Mucosa of stomach (tissue), 1 donor: ENCODE data around the gene IL17C.

Experiments
- H3K27me3 ChIP-seq: one replicate; pipeline ENCODE4 v1.7.0; 2013; ENCODE audit warnings: mild to moderate bottlenecking, low read length; ENCODE audit not compliant: control insufficient read depth, insufficient read depth
- H3K36me3 ChIP-seq: one replicate; pipeline ENCODE4 v1.7.0; 2013; ENCODE audit warnings: low read length; ENCODE audit not compliant: control insufficient read depth, insufficient read depth
- H3K4me1 ChIP-seq: one replicate; pipeline ENCODE4 v1.7.0; 2013; ENCODE audit warnings: mild to moderate bottlenecking, low read length; ENCODE audit not compliant: control insufficient read depth, insufficient read depth
- H3K4me3 ChIP-seq: one replicate; pipeline ENCODE4 v1.7.0; 2013; ENCODE audit warnings: low read length
- H3K9ac ChIP-seq: one replicate; pipeline ENCODE4 v1.7.0; 2013; ENCODE audit warnings: mild to moderate bottlenecking, low read length, moderate library complexity
- H3K9me3 ChIP-seq: one replicate; pipeline ENCODE4 v1.7.0; 2013; ENCODE audit warnings: mild to moderate bottlenecking, low read length, moderate library complexity; ENCODE audit not compliant: control insufficient read depth
- donor health status: Pancreatic carcinoma.

Gene IL17C

DNA sequence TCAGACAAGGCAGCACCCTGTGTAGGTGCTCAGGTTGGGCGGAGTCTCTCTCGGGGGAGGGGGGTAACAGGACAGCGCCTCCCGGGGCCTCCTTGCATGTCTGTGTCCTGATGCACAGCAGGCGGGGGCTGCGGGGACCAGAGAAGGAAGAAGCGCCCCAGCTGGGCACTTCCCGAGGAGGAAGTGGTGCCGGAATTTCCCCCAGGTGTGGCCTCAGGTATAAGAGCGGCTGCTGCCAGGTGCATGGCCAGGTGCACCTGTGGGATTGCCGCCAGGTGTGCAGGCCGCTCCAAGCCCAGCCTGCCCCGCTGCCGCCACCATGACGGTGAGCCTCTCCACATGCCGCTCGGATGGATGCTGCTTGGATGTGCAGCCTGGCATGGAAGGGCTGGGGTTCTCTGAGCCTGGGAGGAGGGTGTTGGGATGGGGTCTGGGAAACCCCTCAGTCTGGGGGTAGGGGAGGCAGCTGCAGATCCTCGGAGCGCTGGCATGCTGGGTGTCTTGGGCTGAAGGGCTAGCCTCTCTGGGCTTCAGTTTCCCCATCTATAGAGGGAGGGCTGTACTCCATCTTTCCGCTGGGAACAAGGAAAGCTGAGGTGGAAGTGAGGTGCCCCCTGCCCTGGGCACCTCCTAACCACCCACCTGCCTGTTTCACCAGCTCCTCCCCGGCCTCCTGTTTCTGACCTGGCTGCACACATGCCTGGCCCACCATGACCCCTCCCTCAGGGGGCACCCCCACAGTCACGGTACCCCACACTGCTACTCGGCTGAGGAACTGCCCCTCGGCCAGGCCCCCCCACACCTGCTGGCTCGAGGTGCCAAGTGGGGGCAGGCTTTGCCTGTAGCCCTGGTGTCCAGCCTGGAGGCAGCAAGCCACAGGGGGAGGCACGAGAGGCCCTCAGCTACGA, at the start of gene IL17C:
Gene IL17C, plus strand, starts transcription at position 250 of the 908 bp plus-strand sequence. Its CDS starts 70 bp downstream, at position 320.
- Histone ChIP-seq H3K36me3 (no peaks in the 10 kb centered on the region), H3K4me1 (peaks cover 32% of the 10 kb centered on the region), H3K4me3 (no peak within 1 kb of the TSS), H3K9ac (no peak within 1 kb of the TSS), H3K9me3 (no peaks in the 10 kb centered on the region), H3K27me3 (peaks cover 55% of the 10 kb centered on the region)

- peaks cover 16% of the 10 kb centered on the region for H3K36me3 ChIP-seq
- H3K4me3 ChIP-seq = no peak overlapping the region
- H3K9me3 ChIP-seq = no peaks in the 10 kb centered on the region
- H3K27me3 ChIP-seq = no peaks in the 10 kb centered on the region
- H3K4me1 ChIP-seq = no peaks in the 10 kb centered on the region
- H3K9ac ChIP-seq = no peak overlapping the region
Measured at GRCh38 chr16:88588754-88589153, 49.6 kb upstream of the IL17C start.

DNA sequence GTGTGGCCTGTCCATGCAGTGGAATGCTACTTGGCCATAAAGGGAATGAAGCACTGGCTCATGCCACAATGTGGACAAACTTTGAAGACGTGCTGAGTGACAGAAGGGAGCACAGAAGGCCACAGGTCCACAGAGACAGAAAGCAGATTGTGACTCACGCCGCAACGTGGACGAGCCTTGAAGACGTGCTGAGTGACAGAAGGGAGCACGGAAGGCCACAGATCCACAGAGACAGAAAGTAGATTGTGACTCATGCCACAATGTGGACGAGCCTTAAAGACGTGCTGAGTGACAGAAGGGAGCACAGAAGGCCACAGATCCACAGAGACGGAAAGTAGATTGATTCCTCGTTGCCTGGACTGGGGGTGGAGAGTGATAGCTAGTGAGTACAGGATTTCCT, 48.9 kb upstream of the IL17C start:
- Histone ChIP-seq H3K4me1 (no peaks in the 10 kb centered on the region), H3K36me3 (peaks cover 16% of the 10 kb centered on the region), H3K4me3 (no peak overlapping the region), H3K9me3 (no peaks in the 10 kb centered on the region), H3K27me3 (no peaks in the 10 kb centered on the region), H3K9ac (no peak overlapping the region)

DNA sequence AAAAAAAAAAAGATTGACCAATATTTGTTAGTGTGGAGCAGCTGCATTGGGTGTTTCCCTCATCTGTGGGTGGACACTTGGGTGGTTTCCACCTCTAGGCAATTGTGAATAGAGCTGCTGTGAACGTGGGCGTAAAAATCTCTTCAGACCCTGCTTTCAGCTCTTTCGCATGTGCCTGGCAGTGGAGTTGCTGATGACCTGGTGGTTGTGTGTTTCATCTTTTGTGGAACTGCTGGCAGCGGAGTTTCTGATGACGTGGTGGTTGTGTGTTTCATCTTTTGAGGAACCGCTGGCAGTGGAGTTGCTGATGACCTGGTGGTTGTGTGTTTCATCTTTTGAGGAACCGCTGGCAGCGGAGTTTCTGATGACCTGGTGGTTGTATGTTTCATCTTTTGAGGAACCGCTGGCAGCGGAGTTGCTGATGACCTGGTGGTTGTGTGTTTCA, 46.8 kb upstream of the IL17C start:
- Histone ChIP-seq H3K4me3 (no peak overlapping the region), H3K4me1 (no peaks in the 10 kb centered on the region), H3K36me3 (peaks cover 16% of the 10 kb centered on the region), H3K9ac (no peak overlapping the region), H3K9me3 (no peaks in the 10 kb centered on the region), H3K27me3 (no peaks in the 10 kb centered on the region)

DNA sequence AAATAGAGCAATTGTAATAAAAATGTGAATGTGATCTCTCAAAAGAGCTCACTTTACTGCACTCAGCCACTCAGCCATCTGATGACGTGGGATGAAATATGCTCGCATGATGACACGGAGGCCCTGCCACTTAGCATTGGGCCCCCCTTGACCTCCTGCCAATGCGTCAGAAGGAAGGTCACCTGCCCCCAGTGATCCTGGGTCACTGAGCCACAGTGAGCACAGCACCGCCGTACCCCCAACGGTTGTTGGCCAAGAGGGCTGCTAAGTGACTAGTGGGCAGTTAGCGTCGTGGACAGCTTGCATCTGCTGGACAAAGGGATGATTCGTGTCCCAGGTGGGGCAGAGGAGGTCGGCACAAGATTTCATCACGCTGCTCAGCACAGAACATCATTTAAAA, 45.3 kb upstream of the IL17C start:
- Histone ChIP-seq H3K9ac (no peak overlapping the region), H3K27me3 (no peaks in the 10 kb centered on the region), H3K4me1 (no peaks in the 10 kb centered on the region), H3K9me3 (no peaks in the 10 kb centered on the region), H3K36me3 (peaks cover 7% of the 10 kb centered on the region), H3K4me3 (no peak overlapping the region)

- H3K4me3 ChIP-seq = no peak overlapping the region
- no peaks in the 10 kb centered on the region for H3K27me3 ChIP-seq
- no peaks in the 10 kb centered on the region for H3K9me3 ChIP-seq
- H3K4me1 ChIP-seq = no peaks in the 10 kb centered on the region
- no peak overlapping the region for H3K9ac ChIP-seq
- H3K36me3 ChIP-seq = peaks cover 4% of the 10 kb centered on the region
Measured at GRCh38 chr16:88593489-88593888, 44.9 kb upstream of the IL17C start.

DNA sequence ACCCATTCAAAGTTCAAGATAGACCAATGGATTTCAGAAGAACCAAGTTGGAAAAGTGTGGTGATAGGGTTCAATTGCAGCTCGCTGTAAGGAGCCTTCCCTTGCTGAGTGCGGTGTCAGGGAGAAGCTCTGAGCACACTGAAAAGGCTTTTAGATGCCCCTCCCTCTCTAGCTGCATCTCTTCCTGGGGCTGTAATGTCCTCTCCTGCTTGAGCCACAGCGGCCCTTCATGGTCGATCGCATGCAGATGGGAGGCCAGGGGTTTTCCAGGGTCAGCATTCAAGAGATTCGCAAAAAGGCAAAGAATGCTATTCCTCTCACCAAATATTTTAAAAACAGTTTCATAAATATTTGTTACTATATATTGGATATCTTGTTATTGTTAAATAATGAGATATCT, 44.5 kb upstream of the IL17C start:
- Histone ChIP-seq H3K4me3 (no peak overlapping the region), H3K9me3 (no peaks in the 10 kb centered on the region), H3K4me1 (no peaks in the 10 kb centered on the region), H3K36me3 (peaks cover 4% of the 10 kb centered on the region), H3K27me3 (no peaks in the 10 kb centered on the region), H3K9ac (no peak overlapping the region)

- Histone ChIP-seq H3K36me3 (no peaks in the 10 kb centered on the region), H3K4me3 (no peak overlapping the region), H3K9ac (no peak overlapping the region), H3K4me1 (no peaks in the 10 kb centered on the region), H3K27me3 (no peaks in the 10 kb centered on the region), H3K9me3 (no peaks in the 10 kb centered on the region)
Measured at GRCh38 chr16:88595101-88595500, 43.3 kb upstream of the IL17C start.

DNA sequence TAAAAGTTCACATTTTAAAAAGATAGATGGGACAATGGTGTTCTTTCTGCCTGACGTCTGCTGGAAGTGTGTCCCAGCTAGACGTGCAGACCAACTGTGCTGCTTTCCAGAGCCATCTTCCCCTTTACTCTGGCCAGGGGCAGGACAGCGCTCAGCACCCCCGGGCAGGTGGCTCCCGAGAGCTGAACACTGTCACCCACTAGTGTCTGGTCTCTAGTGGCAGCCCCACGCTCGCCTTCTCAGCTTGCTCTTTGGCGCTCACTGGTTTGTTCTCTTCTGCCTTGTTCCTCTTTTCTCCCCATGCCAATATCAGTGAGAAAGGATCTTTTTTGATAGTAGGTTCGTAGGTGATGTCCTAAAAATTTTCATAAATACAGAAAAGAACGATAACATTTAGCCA, 42.5 kb upstream of the IL17C start:
- no peaks in the 10 kb centered on the region for H3K4me1 ChIP-seq
- H3K9ac ChIP-seq = no peak overlapping the region
- H3K36me3 ChIP-seq = peaks cover 4% of the 10 kb centered on the region
- H3K27me3 ChIP-seq = no peaks in the 10 kb centered on the region
- H3K9me3 ChIP-seq = no peaks in the 10 kb centered on the region
- no peak overlapping the region for H3K4me3 ChIP-seq

GRCh38 chr16:88596483-88596882, 41.9 kb upstream of the IL17C start:
- H3K27me3 ChIP-seq = no peaks in the 10 kb centered on the region
- H3K36me3 ChIP-seq = peaks cover 5% of the 10 kb centered on the region
- H3K9ac ChIP-seq = no peak overlapping the region
- no peaks in the 10 kb centered on the region for H3K9me3 ChIP-seq
- H3K4me3 ChIP-seq = no peak overlapping the region
- H3K4me1 ChIP-seq = no peaks in the 10 kb centered on the region

DNA sequence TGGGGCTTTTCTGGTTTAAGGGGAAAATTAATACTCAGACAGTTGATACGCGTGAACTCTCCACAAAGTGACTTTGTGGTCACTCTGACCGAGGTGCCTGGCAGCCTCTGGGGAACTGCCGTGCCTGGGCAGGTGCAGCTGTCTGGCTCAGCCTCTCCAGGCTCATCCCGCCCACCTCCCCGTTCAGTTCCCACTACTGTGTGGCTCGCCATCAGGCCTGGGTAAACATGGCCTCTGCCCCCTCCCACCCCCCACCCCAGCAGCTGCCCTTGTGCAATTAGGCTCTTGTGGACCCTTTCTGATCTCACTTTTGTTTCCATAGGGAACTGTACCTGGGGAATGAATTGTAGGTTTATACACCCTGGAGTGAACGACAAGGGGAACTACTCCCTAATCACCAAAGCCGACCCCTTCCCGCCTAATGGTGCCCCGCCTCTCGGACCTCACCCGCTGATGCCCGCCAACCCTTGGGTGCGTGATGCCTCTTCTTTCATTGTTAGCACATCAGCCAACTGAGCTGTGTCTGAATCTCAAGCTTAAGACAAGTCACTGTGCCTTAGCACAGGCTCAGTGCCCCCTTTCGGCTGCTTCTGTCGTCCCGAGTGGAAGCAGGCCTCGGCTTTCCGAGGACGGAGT, 40.4 kb upstream of the IL17C start:
- no peak overlapping the region for H3K4me3 ChIP-seq
- H3K36me3 ChIP-seq = peaks cover 11% of the 10 kb centered on the region
- no peak overlapping the region for H3K9ac ChIP-seq
- H3K27me3 ChIP-seq = no peaks in the 10 kb centered on the region
- H3K4me1 ChIP-seq = no peaks in the 10 kb centered on the region
- H3K9me3 ChIP-seq = no peaks in the 10 kb centered on the region

DNA sequence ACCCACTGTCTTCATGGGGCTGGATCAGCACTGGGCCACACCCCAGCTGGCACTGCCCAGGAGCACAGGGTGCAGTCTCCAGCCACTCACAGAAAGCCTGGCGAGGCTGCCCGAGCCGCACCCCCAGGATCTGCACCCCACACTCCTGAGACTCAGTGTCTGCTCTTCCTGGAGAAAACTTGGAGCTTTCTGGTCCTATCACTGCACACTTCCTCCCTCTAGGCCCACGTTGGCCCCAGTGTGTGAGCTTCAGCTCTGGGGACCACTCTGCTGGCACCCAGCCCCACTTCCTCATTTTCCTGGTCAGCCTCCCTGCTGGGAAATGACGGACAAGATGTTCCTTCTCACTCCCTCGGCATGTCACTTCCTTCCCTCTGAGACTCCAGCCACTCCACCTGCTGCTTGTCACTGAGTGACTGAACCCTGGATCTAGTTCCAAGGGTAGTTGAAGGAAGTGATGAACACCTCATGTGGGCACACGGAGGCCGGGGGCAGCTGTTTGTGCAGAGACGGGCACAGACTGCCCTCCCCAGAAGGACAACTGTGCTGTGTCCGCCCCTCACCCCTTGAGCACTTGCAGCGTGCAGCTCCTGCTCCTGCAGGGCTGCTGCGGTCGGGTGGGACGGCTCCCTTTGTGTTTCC, 39.2 kb upstream of the IL17C start:
- no peak overlapping the region for H3K9ac ChIP-seq
- peaks cover 11% of the 10 kb centered on the region for H3K36me3 ChIP-seq
- no peaks in the 10 kb centered on the region for H3K27me3 ChIP-seq
- H3K4me1 ChIP-seq = no peaks in the 10 kb centered on the region
- no peak overlapping the region for H3K4me3 ChIP-seq
- H3K9me3 ChIP-seq = no peaks in the 10 kb centered on the region
